ENCODE measurements around the gene TMPRSS13. TPM values are rescaled to one million over a fixed set of nuclear protein-coding genes. Genes with fewer than 3 reads are reported as not detected.

Gene TMPRSS13
- total RNA-seq, 1 experiment from 2014 or later, result 0.50 TPM

DNA sequence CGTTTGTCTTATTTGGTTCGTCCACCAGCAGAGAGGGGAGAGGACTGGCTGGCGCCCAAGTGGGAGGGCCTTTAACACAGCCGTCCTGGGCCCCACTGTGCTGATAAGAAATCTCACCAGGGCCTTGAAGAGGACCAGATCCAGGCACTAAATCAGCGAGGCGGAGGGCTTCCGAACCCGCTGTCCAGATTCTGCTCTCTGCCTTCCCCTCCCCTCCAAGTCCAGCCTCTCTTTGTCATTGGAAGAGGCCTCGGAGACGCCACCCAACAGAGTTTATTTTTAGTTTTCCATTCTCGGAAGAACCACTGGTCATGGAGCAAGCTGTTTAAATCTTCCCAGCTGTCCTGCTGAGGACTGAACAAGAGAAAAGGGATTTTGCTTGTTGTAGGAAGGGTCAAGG, 43.4 kb downstream of the TMPRSS13 start:
- Histone ChIP-seq H3K4me1 (ENCODE audit: insufficient read depth, low read length) (peaks cover 2% of the 10 kb centered on the region; the same call in 1 of the 2 replicates), H4K20me1 (ENCODE audit: control insufficient read depth, insufficient read depth, insufficient read length) (no peaks in the 10 kb centered on the region), H3K27me3 (ENCODE audit: insufficient read depth, low read length) (no peaks in the 10 kb centered on the region), H2BK5ac (ENCODE audit: insufficient read length, low read length) (no peak overlapping the region), H3K79me1 (ENCODE audit: insufficient read depth, low read depth, low read length, poor library complexity, severe bottlenecking) (no peaks in the 10 kb centered on the region), H2BK20ac (ENCODE audit: low read depth, low read length, poor library complexity, severe bottlenecking) (no peak overlapping the region), H2BK120ac (ENCODE audit: low read depth, low read length, poor library complexity, severe bottlenecking) (no peak overlapping the region), H4K91ac (ENCODE audit: insufficient read length, low read depth, low read length) (no peak overlapping the region), H2AFZ (ENCODE audit: low read length) (no peak overlapping the region), H3K79me2 (ENCODE audit: insufficient read depth, low read length) (no peaks in the 10 kb centered on the region), H3K27ac (ENCODE audit: insufficient read length, low read depth, low read length) (no peak overlapping the region), H3K23me2 (ENCODE audit: insufficient read length, low read depth, low read length, poor library complexity, severe bottlenecking) (no peaks in the 10 kb centered on the region), H2BK15ac (ENCODE audit: low read depth, low read length) (no peak overlapping the region), H2AK5ac (ENCODE audit: insufficient read length, low read length) (no peak overlapping the region), H3K4me2 (ENCODE audit: insufficient read depth, insufficient read length, low read length) (no peak overlapping the region), H4K5ac (ENCODE audit: insufficient read length, low read depth, low read length) (no peak overlapping the region), H3K56ac (ENCODE audit: insufficient read length, low read depth, low read length) (no peak overlapping the region), H2BK12ac (ENCODE audit: insufficient read length, low read depth, low read length) (no peak overlapping the region), H3K9ac (ENCODE audit: extremely low read depth, insufficient read length, low read length) (no peak overlapping the region), H3T11ph (ENCODE audit: low read length) (no peak overlapping the region), H3K18ac (ENCODE audit: insufficient read length, low read depth, low read length) (no peak overlapping the region), H3K4ac (ENCODE audit: low read depth, low read length) (no peak overlapping the region), H3K14ac (ENCODE audit: insufficient read depth, low read length) (no peak overlapping the region), H3K9me3 (ENCODE audit: control insufficient read depth, low read depth, low read length) (no peaks in the 10 kb centered on the region), H4K8ac (replicated peaks; ENCODE audit: insufficient read length, low read depth, low read length) (no peak overlapping the region), H3K23ac (ENCODE audit: insufficient read length, low read depth, low read length) (no peak overlapping the region)
- Mint-ChIP-seq H3K4me1 (peaks cover 21 to 22% of the 10 kb centered on the region in 2 experiments), H3K27ac (no peak overlapping the region; a peak in 1 of 7 replicates), H3K36me3 (ENCODE audit: insufficient read depth in 1 of 3, low read depth in 3 of 3) (no peaks in the 10 kb centered on the region), H3K9me3 (no peaks in the 10 kb centered on the region), H3K27me3 (ENCODE audit: low read depth) (peaks cover 15% of the 10 kb centered on the region), H3K4me3 (no peak overlapping the region)
- WGBS (ENCODE audit: extremely low coverage, insufficient read length, low lambda C conversion rate), result no CpG with 5 or more reads among the region's 11 CpGs
- no peak for DNase-seq
- TF ChIP-seq, protein P1, sequence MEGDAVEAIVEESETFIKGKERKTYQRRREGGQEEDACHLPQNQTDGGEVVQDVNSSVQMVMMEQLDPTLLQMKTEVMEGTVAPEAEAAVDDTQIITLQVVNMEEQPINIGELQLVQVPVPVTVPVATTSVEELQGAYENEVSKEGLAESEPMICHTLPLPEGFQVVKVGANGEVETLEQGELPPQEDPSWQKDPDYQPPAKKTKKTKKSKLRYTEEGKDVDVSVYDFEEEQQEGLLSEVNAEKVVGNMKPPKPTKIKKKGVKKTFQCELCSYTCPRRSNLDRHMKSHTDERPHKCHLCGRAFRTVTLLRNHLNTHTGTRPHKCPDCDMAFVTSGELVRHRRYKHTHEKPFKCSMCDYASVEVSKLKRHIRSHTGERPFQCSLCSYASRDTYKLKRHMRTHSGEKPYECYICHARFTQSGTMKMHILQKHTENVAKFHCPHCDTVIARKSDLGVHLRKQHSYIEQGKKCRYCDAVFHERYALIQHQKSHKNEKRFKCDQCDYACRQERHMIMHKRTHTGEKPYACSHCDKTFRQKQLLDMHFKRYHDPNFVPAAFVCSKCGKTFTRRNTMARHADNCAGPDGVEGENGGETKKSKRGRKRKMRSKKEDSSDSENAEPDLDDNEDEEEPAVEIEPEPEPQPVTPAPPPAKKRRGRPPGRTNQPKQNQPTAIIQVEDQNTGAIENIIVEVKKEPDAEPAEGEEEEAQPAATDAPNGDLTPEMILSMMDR (conservative IDR thresholded peaks at IDR 0.05), result no peak
